Activated T-helper 1 cell treated with Interleukin-2 at 50 U/mL for 16 hours (primary cell): ENCODE measurements around the gene KIR2DL1.
"Not testable (repeated sequence)": the region's sequence is repeated elsewhere in the genome, so short reads cannot be mapped to it uniquely, and the experiment has no call there.

Experiments used
- DNase-seq: peaks from one replicate; pipeline ENCODE4 v3.0.0-alpha.2; 2020; ENCODE audit warnings: low read depth

KIR2DL1 gene

GRCh38 chr19:54769646-54770045, at the start of gene KIR2DL1:
TSS of gene KIR2DL1 (plus strand) at chr19:54769793. CDS start at chr19:54769851, 58 bp downstream.
- not testable (repeated sequence) for DNase-seq

DNA sequence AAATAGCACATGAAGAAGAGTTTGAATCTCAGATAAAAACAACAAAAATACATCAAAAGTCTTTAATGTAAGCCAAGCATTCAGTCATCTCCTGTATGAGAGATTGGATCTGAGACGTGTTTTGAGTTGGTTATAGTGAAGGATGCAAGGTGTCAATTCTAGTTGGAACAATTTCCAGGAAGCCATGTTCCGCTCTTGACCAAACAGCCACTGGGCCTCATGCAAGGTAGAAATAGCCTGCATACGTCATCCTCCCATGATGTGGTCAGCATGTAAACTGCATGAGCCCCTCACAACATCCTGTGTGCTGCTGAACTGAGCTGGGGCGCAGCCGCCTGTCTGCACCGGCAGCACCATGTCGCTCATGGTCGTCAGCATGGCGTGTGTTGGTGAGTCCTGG, 45.5 kb upstream of the KIR2DL1 start, which contains the start of gene KIR3DL3:
KIR3DL3 (plus strand) TSS at position 301 of the 400 bp plus-strand sequence; CDS start at position 356, 55 bp downstream.
- no peak for DNase-seq

DNA sequence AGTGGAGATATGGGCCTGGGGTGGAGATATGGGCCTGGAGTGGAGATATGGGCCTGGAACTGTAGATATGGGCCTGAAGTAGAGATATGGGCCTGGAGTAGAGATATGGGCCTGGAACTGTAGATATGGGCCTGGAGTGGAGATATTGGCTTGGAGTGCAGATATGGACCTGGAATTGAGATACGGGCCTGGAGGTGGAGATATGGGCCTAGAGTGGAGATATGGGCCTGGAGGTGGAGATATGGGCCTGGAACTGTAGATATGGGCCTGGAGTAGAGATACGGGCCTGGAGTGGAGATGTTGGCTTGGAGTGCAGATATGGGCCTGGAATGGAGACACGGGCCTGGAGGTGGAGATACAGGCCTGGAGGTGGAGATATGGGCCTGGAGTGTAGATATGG, 44.9 kb upstream of the KIR2DL1 start:
- DNase-seq, result no peak

- DNase-seq, result no peak
These were observed 44.3 kb upstream of the KIR2DL1 start for GRCh38 chr19:54725321-54725720.

- DNase-seq, result no peak
These were observed 42.0 kb upstream of the KIR2DL1 start for GRCh38 chr19:54727562-54727961.

- no peak for DNase-seq
These were observed 41.4 kb upstream of the KIR2DL1 start for GRCh38 chr19:54728167-54728566.

- DNase-seq, result no peak
These were observed 40.0 kb upstream of the KIR2DL1 start for GRCh38 chr19:54729416-54730188.

- no peak for DNase-seq
These were observed 38.4 kb upstream of the KIR2DL1 start for GRCh38 chr19:54731191-54731590.

- not testable (repeated sequence) for DNase-seq
These were observed 31.3 kb upstream of the KIR2DL1 start, which contains the start of gene KIR2DL3 for GRCh38 chr19:54738306-54738705. TSS of gene KIR2DL3 (plus strand) at chr19:54738513. CDS start at chr19:54738546, 33 bp downstream.

- no peak for DNase-seq
These were observed 30.9 kb upstream of the KIR2DL1 start for GRCh38 chr19:54738715-54739114.

GRCh38 chr19:54739587-54740497, 29.8 kb upstream of the KIR2DL1 start:
- no peak for DNase-seq

DNA sequence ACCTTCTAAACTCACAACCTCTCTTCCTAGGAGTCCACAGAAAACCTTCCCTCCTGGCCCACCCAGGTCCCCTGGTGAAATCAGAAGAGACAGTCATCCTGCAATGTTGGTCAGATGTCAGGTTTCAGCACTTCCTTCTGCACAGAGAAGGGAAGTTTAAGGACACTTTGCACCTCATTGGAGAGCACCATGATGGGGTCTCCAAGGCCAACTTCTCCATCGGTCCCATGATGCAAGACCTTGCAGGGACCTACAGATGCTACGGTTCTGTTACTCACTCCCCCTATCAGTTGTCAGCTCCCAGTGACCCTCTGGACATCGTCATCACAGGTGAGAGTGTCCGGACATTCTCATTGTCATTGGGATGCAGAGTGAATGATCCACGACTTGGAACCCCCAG, 27.6 kb upstream of the KIR2DL1 start:
- not testable (repeated sequence) for DNase-seq

GRCh38 chr19:54744080-54744479, 25.5 kb upstream of the KIR2DL1 start:
- DNase-seq, result not testable (repeated sequence)

GRCh38 chr19:54747614-54748322, 21.8 kb upstream of the KIR2DL1 start:
- not testable (repeated sequence) for DNase-seq

- not testable (repeated sequence) for DNase-seq
These were observed 19.3 kb upstream of the KIR2DL1 start for GRCh38 chr19:54750276-54750675.

- not testable (repeated sequence) for DNase-seq
These were observed 13.1 kb upstream of the KIR2DL1 start for GRCh38 chr19:54756204-54757110.

GRCh38 chr19:54758577-54758976, 11.0 kb upstream of the KIR2DL1 start:
- DNase-seq, result not testable (repeated sequence)

DNA sequence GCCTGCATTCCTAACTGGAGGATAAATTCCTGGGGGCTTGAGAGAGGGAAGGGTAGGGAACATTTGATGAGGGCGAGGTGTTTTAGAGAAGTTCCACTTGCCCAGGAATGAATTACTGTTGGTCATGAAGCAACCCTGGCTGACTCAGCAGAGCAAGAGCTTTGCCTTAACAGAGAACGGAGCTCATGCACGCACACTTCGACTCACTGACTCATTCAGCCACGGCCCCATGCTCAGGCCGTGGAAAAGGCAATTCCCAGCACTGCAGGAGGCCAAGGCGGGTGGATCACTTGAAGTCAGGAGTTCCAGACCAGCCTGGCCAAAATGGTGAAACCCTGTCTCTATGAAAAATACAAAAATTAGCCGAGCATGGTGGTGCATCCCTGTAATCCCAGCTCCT, 5.4 kb upstream of the KIR2DL1 start:
- not testable (repeated sequence) for DNase-seq

- DNase-seq, result not testable (repeated sequence)
These were observed 3.1 kb upstream of the KIR2DL1 start for GRCh38 chr19:54766464-54766863.

DNA sequence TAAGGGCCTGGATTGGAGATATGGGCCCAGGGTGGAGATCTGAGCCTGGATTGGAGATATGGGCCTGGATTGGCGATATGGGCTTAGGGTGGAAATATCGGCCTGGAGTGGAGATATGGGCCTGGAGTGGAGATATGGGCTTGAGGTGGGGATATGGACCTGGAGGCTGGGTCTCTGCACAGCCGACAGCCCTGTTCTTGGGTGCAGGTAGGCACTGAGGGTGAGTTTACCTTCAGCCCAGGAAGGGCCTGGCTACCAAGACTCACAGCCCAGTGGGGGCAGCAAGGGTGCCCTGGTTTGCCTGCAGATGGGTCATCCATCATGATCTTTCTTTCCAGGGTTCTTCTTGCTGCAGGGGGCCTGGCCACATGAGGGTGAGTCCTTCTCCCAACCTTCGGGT, 918 bp downstream of the KIR2DL1 start:
- not testable (repeated sequence) for DNase-seq
